Activated CD4-positive, alpha-beta T cell treated with anti-CD3 and anti-CD28 coated beads, Interleukin-2, amount 50 U/mL, for 1 hour (primary cell): ENCODE measurements around the gene CREG2.
"Not testable (repeated sequence)": the region's sequence is repeated elsewhere in the genome, so short reads cannot be mapped to it uniquely, and the experiment has no call there.

Source experiments
- DNase-seq: peaks from one replicate; pipeline ENCODE4 v3.0.0-alpha.2; 2020

Gene CREG2

GRCh38 chr2:101368376-101368775, 18.9 kb downstream of the CREG2 start:
- no peak for DNase-seq

DNA sequence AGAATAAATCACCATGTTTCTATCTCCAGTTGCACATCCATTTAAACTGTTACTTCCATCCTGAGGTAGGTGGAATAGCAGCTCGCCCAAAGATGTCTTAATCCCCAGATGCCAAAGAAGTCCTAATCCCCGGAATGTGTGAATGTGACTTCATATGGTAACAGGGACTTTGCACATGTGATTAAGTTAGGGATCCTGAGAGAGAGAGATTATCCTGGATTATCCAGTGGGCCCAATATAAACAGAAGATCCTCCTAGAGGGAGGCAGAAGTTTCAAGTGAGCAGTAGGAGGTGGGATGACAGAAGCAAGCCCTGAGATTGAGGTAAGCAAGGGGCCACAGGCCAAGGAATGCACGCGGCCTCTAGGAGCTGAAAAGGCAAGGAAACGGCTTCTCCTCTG, 19.8 kb downstream of the CREG2 start:
- DNase-seq, result no peak

- no peak for DNase-seq
These were observed 22.4 kb downstream of the CREG2 start for GRCh38 chr2:101364878-101365277.

GRCh38 chr2:101362777-101363176, 24.5 kb downstream of the CREG2 start:
- DNase-seq, result no peak

- DNase-seq, result no peak
These were observed 25.0 kb downstream of the CREG2 start for GRCh38 chr2:101362316-101362715.

DNA sequence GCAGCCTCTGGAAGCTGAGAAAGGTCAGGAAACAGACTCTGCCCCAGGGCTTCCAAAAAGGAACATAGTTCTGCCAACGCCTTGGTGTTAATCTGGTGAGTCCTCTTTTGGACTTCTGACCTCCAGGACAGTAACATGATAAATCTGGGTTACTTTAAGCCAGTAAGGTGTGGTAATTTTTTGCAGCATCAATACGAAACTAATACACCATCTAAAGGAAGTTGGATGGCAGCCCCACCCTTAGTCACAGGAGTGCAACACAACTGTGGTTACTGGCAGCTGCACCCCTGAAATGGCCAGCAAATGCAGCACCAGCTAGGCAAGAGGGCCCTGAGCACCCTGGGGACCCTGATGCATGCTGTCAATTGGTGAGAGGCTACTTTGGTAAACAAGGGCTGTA, 25.8 kb downstream of the CREG2 start:
- peak; percentile 19 for DNase-seq

DNA sequence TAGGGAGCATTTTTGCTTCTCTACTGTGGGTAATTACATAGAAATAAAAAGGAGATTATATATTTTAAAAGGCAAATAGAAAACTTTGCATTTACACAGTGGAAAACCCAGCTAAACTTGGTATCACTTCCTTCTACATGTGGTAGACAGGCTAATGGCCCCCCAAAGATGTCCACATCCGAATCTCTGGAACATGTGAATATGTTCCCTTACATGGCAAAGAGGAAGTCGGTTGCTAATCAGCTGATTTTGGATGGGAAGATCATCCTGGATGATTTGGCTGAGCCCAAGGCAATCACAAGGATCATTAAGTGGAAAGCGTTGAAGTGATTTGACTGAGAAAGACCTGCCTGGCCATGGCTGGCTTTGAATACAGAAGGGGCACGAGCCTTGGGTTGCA, 26.2 kb downstream of the CREG2 start:
- no peak for DNase-seq

DNA sequence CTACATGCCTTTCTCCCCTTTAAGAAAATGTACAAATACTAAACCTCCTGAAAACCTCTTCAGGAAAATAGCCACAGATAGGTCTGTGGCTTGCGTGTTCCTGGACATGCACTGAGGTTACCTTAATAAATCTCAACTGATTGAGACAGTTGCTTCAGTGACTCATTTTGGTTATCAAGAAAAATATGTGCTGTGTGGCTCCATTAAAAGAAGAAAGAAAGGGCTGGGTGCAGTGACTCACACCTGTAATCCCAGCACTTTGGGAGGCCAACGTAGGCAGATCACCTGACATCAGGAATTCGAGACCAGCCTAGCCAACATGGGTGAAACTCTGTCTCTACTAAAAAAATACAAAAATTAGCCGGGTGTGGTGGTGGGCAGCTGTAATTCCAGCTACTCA, 27.1 kb downstream of the CREG2 start:
- DNase-seq, result no peak

GRCh38 chr2:101359410-101359954, 27.8 kb downstream of the CREG2 start:
- DNase-seq, result no peak

DNA sequence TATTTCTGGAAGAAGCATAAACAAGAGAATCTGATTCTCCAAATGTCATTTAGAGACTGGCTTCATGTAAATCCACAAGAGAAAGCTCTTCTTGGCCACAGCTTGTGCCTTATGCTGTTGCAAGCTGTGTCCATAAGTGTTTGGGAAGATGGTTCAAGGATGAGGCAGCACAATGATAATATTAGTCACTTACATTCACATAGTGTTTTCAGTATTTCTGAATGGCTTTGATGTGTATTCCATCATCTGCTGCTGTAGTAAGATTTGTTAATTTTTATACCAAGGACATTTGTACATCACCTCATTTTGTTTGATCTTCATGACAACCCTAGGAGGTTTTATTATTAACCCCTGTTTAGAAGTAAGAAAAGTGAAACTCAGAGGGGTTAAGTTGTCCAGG, 29.9 kb downstream of the CREG2 start:
- DNase-seq, result no peak

GRCh38 chr2:101356521-101356920, 30.8 kb downstream of the CREG2 start:
- no peak for DNase-seq

DNA sequence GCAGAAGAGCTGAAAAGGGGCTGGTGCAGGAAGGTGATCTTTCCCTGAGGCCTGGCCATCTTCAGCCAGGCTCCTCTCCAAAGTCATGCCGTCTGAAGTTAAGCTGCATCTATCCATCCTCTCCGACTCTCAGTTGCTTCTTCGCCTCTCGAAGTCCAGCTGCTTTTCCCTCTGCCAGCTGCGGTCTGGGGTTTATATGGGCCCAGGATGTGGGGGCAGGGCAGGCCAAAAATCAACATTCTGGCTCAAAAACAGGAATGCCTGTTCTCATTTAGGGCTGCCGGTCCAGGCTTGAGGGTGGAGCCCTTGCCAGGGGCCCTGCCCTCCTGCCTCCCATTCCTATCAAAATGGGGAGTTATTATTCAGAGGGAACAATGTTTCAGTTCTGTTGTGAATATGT, 31.2 kb downstream of the CREG2 start:
- DNase-seq, result no peak

DNA sequence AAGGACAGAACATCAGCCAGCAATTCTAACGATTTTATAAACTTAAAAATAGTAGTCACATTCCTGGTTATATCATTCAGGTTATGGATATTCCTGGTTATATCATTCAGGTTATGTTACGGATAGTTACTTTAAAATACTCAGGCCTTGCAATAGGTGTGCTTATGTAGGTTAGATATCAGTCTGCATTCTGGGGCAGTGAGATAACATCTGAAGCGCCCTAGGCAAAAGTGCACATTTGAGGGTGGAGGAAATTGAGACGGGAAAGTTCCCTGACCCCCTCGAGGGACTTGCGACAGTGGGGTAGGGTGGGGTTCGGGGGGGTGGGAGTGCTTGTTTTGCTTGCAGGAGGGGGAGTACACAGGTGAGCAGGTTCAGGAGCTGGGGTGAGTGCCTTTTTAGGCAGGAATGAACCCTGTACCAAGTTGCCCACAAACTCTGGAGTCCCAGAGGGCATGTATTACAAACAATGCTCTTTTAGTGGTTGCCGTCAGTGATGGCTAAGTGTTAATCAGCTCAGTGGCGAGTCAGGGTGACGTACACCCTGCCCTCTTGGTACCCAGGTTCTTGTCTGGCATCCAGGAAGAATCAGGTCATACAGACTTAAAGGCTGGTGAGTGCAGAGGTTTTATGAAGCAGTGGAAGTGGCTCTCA, 31.8 kb downstream of the CREG2 start:
- DNase-seq, result no peak

GRCh38 chr2:101354420-101355311, 32.6 kb downstream of the CREG2 start:
- no peak for DNase-seq

DNA sequence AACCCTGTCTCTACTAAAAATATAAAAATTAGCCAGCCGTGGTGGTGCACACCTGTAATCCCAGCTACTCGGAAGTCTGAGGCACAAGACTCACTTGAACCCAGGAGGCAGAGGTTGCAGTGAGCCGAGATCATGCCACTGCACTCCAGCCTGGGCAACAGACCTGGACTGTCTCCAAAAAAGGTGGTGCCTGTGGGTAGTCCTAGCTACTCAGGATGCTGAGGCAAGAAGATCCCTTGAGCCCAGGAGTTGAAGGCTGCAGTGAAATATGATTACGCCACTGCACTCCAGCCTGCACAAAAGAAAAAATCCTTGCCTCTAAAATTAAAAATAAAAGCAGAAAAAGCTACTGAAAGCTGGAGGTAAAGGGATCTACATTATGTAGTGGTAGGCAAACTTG, 34.7 kb downstream of the CREG2 start:
- DNase-seq, result not testable (repeated sequence)

- no peak for DNase-seq
These were observed 36.1 kb downstream of the CREG2 start for GRCh38 chr2:101351207-101351606.

DNA sequence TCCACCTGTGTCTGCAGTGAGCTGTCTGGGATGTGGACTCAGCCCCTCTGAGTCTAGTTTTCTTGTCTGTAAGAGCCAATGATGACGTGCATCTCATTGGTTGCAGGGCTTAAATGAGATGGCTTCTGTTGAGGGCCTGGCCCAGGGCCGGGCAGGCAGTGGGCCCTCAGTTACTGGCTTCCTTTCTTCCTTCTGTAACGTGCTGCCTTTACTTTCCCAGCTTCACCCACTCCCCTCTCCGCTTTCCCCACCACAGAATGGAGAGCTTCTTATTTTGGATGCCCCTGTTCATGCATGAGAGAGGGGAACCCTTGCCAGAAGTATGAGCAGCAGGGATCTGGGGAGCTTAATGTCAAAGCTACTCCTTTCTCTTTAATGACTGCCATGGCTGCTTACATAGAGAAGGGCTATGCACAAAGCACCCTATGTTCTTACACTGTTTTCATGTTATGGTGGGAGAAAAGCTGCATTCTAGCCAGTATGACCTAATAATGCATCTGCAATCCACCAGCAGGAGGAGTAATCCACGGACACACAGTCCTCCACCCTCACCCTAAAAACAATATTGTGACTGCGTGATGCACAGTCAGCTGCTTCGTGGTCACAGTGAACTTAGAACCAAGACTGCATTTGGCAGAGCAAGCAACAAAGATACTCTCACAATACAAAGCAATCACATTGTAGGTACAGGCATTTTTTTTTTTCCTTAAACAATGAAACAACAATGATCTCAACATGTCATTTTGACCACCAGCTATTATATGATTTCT, 37.2 kb downstream of the CREG2 start:
- no peak for DNase-seq

GRCh38 chr2:101348883-101349282, 38.4 kb downstream of the CREG2 start:
- DNase-seq, result no peak

GRCh38 chr2:101346909-101347308, 40.4 kb downstream of the CREG2 start:
- no peak for DNase-seq

- DNase-seq, result no peak
These were observed 43.2 kb downstream of the CREG2 start for GRCh38 chr2:101344137-101344536.

GRCh38 chr2:101342625-101343008, 44.7 kb downstream of the CREG2 start:
- no peak for DNase-seq

- DNase-seq, result peak; percentile 73
These were observed 45.2 kb downstream of the CREG2 start for GRCh38 chr2:101341901-101342624.

- peak; percentile 24 for DNase-seq
These were observed 45.9 kb downstream of the CREG2 start for GRCh38 chr2:101341421-101341820.
